CD14-positive monocyte (primary cell): ENCODE data around the gene SLC35A1. TPM values are rescaled to one million over a fixed set of nuclear protein-coding genes. Genes with fewer than 3 reads are reported as not detected.

ENCODE experiments used
- DNase-seq, 3 donors: peaks; one replicate each; pipeline ENCODE4 v3.0.0-alpha.2; 2011 to 2022
- H2AFZ ChIP-seq: 2 replicates; pipeline ENCODE4 v1.6.0; 2012; ENCODE audit warnings: mild to moderate bottlenecking, low read depth, low read length, inconsistent platforms; ENCODE audit not compliant: insufficient read depth, poor library complexity, severe bottlenecking
- H3K27ac ChIP-seq, 2 donors: 1 replicate in 1 of 2; 2 replicates in 1 of 2; pipeline ENCODE4 v1.5.1; 2012 to 2013; ENCODE audit warnings: low read length in 2 of 2, control low read depth in 1 of 2, inconsistent platforms in 1 of 2, low read depth in 1 of 2, mild to moderate bottlenecking in 1 of 2
- H3K27me3 ChIP-seq, 2 donors: one replicate each; pipeline versions ENCODE4 v1.6.0 to v1.6.1; 2011 to 2013; ENCODE audit warnings: low read length in 2 of 2; ENCODE audit not compliant: control insufficient read depth in 2 of 2, insufficient read depth in 2 of 2
- H3K36me3 ChIP-seq, 2 donors: replicated peaks in 1 of 2; 1 replicate in 1 of 2; 2 replicates in 1 of 2; pipeline versions ENCODE4 v1.5.1 to v1.6.1; 2012 to 2013; ENCODE audit warnings: low read length in 2 of 2, control low read depth in 1 of 2, inconsistent platforms in 1 of 2, mild to moderate bottlenecking in 1 of 2; ENCODE audit not compliant: insufficient read depth in 2 of 2, control insufficient read depth in 1 of 2
- H3K4me1 ChIP-seq, 2 donors: 1 replicate in 1 of 2; 2 replicates in 1 of 2; pipeline versions ENCODE4 v1.5.1 to v1.6.1; 2012 to 2013; ENCODE audit warnings: low read length in 2 of 2, control low read depth in 1 of 2, inconsistent platforms in 1 of 2, mild to moderate bottlenecking in 1 of 2, moderate library complexity in 1 of 2; ENCODE audit not compliant: insufficient read depth in 2 of 2, control insufficient read depth in 1 of 2
- H3K4me2 ChIP-seq: replicated peaks from 2 replicates; pipeline ENCODE3; 2012; ENCODE audit warnings: low read length, moderate library complexity, mild to moderate bottlenecking; ENCODE audit not compliant: poor library complexity, severe bottlenecking; ENCODE audit errors: extremely low read depth
- H3K4me3 ChIP-seq, 3 experiments: fragments of 200-600 bp in 1 of 3; sonication (generic) in 1 of 3; replicated peaks in 1 of 3; 1 replicate in 2 of 3; 2 replicates in 1 of 3; pipeline ENCODE4 v1.5.1; 2011 to 2013; ENCODE audit warnings: low read length in 3 of 3, mild to moderate bottlenecking in 3 of 3, control low read depth in 2 of 3, low read depth in 2 of 3, inconsistent platforms in 1 of 3, moderate library complexity in 1 of 3
- H3K79me2 ChIP-seq: 2 replicates; pipeline ENCODE4 v1.6.0; 2012; ENCODE audit warnings: mild to moderate bottlenecking, control low read depth, inconsistent platforms, low read length, moderate library complexity; ENCODE audit not compliant: insufficient read depth
- H3K9ac ChIP-seq: 2 replicates; pipeline ENCODE4 v1.6.0; 2017; ENCODE audit warnings: low read length, mild to moderate bottlenecking; ENCODE audit not compliant: insufficient read depth, poor library complexity, severe bottlenecking
- H3K9me3 ChIP-seq, 2 donors: replicated peaks in 1 of 2; 1 replicate in 1 of 2; 2 replicates in 1 of 2; pipeline versions ENCODE4 v1.5.1 to v1.6.1; 2012 to 2013; ENCODE audit warnings: low read length in 2 of 2, control low read depth in 1 of 2; ENCODE audit not compliant: control insufficient read depth in 1 of 2, insufficient read depth in 1 of 2
- H4K20me1 ChIP-seq: 2 replicates; pipeline ENCODE4 v1.6.0; 2012; ENCODE audit warnings: mild to moderate bottlenecking, low read length, control low read depth, moderate library complexity; ENCODE audit not compliant: insufficient read depth
- H3K27ac Mint-ChIP-seq, 7 donors: one replicate each; pipeline ENCODE4 v1.8.0; 2020; ENCODE audit warnings: mild to moderate bottlenecking in 7 of 7, mixed read lengths in 7 of 7, moderate library complexity in 6 of 7, inconsistent platforms in 2 of 7
- H3K27me3 Mint-ChIP-seq, 3 donors: one replicate each; pipeline ENCODE4 v1.8.0; 2021 to 2022; ENCODE audit warnings: low read depth in 3 of 3, mild to moderate bottlenecking in 3 of 3, mixed read lengths in 3 of 3, moderate library complexity in 3 of 3, inconsistent platforms in 1 of 3
- H3K36me3 Mint-ChIP-seq, 2 donors: one replicate each; pipeline ENCODE4 v1.8.0; 2020; ENCODE audit warnings: mixed read lengths in 2 of 2, inconsistent platforms in 1 of 2, mild to moderate bottlenecking in 1 of 2
- H3K4me1 Mint-ChIP-seq: one replicate; pipeline ENCODE4 v1.8.0; 2020; ENCODE audit warnings: mild to moderate bottlenecking, mixed read lengths
- H3K4me3 Mint-ChIP-seq, 2 donors: one replicate each; pipeline ENCODE4 v1.8.0; 2020; ENCODE audit warnings: mild to moderate bottlenecking in 2 of 2, mixed read lengths in 2 of 2, moderate library complexity in 1 of 2
- H3K9me3 Mint-ChIP-seq, 7 donors: one replicate each; pipeline ENCODE4 v1.8.0; 2020 to 2022; ENCODE audit warnings: mixed read lengths in 7 of 7, mild to moderate bottlenecking in 6 of 7, moderate library complexity in 6 of 7, inconsistent platforms in 2 of 7
- WGBS: methylation state at CpG from one replicate; pipeline ENCODE4 v1.1.5; 2013; ENCODE audit warnings: missing lambda C conversion rate; ENCODE audit not compliant: insufficient coverage; 5-methylcytosine and 5-hydroxymethylcytosine counted together
- intact Hi-C, 2 donors: fragments of 100-400 bp; cut with micrococcal nuclease; formaldehyde crosslinking; loops; one replicate each; pipeline versions ENCODE4 v1.15.0 to v1.15.1; 2023
- polyA plus RNA-seq, 3 donors: library from polyadenylated mRNA; depleted of rRNA in 1 of 3; unstranded in 2 of 3; stranded (reverse) in 1 of 3; fragments of 300-500 nt in 2 of 3; fragments of >200 nt in 1 of 3; fragmentation: Illumina TruSeq in 2 of 3; gene quantifications; 1 replicate in 2 of 3; 2 replicates in 1 of 3; pipeline ENCODE4 v1.2.3, GENCODE V29; 2012 to 2021
- TF ChIP-seq, protein P1 (sequence below): fragments of 200-600 bp; IDR thresholded peaks from one replicate; pipeline ENCODE4 v1.8.0; 2022; ENCODE audit warnings: antibody characterized with exemption, mild to moderate bottlenecking

The SLC35A1 gene
- polyA plus RNA-seq, 3 donors, result 44.6 to 103 (median 90.6) TPM

GRCh38 chr6:87514831-87515230 lies 42.1 kb downstream of the SLC35A1 start:
- no peak overlapping the region for H3K4me3 Mint-ChIP-seq
- WGBS, result no CpG with 5 or more reads among the region's 2 CpGs

GRCh38 chr6:87518453-87518852 lies 45.7 kb downstream of the SLC35A1 start:
- H3K9me3 Mint-ChIP-seq, result no peaks in the 10 kb centered on the region

More at GRCh38 chr6:87514831-87515230, 42.1 kb downstream of the SLC35A1 start:
- no peaks in the 10 kb centered on the region for H3K79me2 ChIP-seq
- no peaks in the 10 kb centered on the region for H3K4me1 ChIP-seq
- DNase-seq, result no peak
- H3K27me3 Mint-ChIP-seq, result no peaks in the 10 kb centered on the region
- H3K9ac ChIP-seq, result no peak overlapping the region
- H3K27ac ChIP-seq, result no peak overlapping the region
- peak overlapping the region in 1 of 7 donors; percentile 7 for H3K27ac Mint-ChIP-seq
- H3K9me3 Mint-ChIP-seq, result no peaks in the 10 kb centered on the region
- no peak overlapping the region for H3K4me2 ChIP-seq
- no peaks in the 10 kb centered on the region for H3K9me3 ChIP-seq
- TF ChIP-seq, protein P1, sequence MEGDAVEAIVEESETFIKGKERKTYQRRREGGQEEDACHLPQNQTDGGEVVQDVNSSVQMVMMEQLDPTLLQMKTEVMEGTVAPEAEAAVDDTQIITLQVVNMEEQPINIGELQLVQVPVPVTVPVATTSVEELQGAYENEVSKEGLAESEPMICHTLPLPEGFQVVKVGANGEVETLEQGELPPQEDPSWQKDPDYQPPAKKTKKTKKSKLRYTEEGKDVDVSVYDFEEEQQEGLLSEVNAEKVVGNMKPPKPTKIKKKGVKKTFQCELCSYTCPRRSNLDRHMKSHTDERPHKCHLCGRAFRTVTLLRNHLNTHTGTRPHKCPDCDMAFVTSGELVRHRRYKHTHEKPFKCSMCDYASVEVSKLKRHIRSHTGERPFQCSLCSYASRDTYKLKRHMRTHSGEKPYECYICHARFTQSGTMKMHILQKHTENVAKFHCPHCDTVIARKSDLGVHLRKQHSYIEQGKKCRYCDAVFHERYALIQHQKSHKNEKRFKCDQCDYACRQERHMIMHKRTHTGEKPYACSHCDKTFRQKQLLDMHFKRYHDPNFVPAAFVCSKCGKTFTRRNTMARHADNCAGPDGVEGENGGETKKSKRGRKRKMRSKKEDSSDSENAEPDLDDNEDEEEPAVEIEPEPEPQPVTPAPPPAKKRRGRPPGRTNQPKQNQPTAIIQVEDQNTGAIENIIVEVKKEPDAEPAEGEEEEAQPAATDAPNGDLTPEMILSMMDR, result no peak
- H3K36me3 Mint-ChIP-seq, result peaks cover 68 to 83% of the 10 kb centered on the region in 2 donors
- peaks cover 84 to 96% of the 10 kb centered on the region in 2 donors for H3K36me3 ChIP-seq
- intact Hi-C loops, result no loop called here
- H4K20me1 ChIP-seq, result peaks cover 4% of the 10 kb centered on the region
- no peak overlapping the region for H2AFZ ChIP-seq
- no peaks in the 10 kb centered on the region for H3K4me1 Mint-ChIP-seq
- H3K27me3 ChIP-seq, result no peaks in the 10 kb centered on the region
- no peak overlapping the region for H3K4me3 ChIP-seq

More at GRCh38 chr6:87518453-87518852, 45.7 kb downstream of the SLC35A1 start:
- Mint-ChIP-seq H3K4me3 (no peak overlapping the region), H3K36me3 (peaks cover 65 to 69% of the 10 kb centered on the region in 2 donors), H3K27me3 (no peaks in the 10 kb centered on the region), H3K4me1 (no peaks in the 10 kb centered on the region), H3K27ac (no peak overlapping the region)
- no peaks in the 10 kb centered on the region for H3K27me3 ChIP-seq
- no peak for DNase-seq
- no peaks in the 10 kb centered on the region for H3K9me3 ChIP-seq
- H2AFZ ChIP-seq, result no peak overlapping the region
- no peaks in the 10 kb centered on the region for H4K20me1 ChIP-seq
- no peak overlapping the region for H3K9ac ChIP-seq
- peaks cover 73 to 89% of the 10 kb centered on the region in 2 donors for H3K36me3 ChIP-seq
- no peak overlapping the region for H3K4me2 ChIP-seq
- H3K79me2 ChIP-seq, result no peaks in the 10 kb centered on the region
- TF ChIP-seq, protein P1, result no peak
- no peak overlapping the region for H3K4me3 ChIP-seq
- no peak overlapping the region for H3K27ac ChIP-seq
- intact Hi-C loops, result no loop called here
- WGBS, result 98% methylated on average over 7 of the region's 8 CpGs
- H3K4me1 ChIP-seq, result no peaks in the 10 kb centered on the region
